NK-92 (cell line): ENCODE results near the gene MIA.
"Not testable (repeated sequence)": the region's sequence is repeated elsewhere in the genome, so short reads cannot be mapped to it uniquely, and the experiment has no call there.

Source experiments
- DNase-seq: peaks from one replicate; lab custom pipeline; 2025; ENCODE audit not compliant: unreplicated experiment; lab: John Stamatoyannopoulos, UW

The MIA gene

DNA sequence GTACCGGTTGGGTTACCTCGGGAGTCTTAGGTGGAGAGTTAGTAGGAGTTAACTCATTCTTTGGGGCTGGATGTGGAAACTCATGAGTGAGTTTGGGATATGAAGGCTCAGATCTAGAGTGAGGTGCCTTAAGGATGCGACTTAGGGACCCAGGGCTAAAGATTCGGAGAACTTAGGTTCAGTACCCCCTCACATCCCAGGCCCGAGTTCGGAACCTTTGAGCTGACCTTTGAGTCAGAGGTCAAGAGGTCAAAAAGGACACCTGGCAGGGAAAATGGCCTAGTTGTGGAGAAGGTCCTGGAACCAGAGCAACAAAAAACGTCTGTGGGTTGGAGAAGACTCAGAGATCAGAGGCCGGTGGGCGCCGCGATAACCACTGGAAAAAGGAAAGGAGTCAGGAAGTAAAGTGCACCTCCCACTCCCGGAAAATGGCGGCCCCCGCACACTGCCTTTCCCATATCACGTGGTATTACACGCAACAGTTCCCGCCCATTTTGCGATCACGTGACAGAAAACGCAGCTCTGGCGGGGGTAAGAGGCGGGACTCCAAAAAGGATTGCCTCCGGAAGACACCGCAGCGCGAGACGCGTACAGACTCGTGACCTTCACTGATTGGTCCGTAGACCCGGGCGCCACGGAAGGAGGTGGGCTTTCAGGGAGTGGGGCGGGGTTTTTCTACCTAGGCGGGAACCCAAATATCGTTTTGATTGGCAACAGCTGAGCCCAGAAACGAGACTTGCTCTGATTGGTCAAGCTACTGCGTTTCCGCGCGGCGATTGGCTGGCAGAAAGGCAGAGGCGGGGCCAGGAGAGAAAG lies 25.1 kb upstream of the MIA start, which contains the start of gene ACTMAP:
TSS of gene ACTMAP (minus strand) at position 420 of the 816 bp plus-strand sequence. CDS start 674 bp downstream, outside the sequence.
- DNase-seq = peak; percentile 97

DNA sequence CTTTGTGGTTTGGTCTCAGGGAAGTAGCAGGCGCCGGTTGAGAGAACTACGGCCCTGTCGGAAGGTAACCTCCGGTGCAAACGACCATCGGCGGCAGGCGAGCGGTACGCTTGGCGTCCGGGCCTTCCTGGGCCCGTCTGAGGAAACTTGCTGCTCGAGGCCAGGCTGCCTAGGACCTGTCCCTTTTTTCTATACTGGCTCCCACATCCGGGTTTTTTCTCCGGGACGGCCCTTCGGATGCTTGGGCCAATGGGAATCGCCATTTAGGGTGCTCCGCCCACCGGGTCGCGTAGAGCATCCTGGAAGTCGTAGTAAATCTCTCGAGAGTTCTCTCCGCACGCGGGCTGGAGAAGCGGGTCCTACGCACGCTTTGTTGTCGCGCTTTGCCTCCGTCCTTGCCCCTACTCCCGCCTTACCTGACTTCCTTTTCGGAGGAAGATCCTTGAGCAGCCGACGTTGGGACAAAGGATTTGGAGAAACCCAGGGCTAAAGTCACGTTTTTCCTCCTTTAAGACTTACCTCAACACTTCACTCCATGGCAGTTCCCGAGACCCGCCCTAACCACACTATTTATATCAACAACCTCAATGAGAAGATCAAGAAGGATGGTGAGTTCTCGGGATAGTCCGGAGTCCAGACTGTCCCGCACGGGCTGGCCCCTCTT lies 24.3 kb upstream of the MIA start, which contains the start of gene SNRPA:
TSS of gene SNRPA (plus strand) at position 330 of the 664 bp plus-strand sequence. CDS start at position 536, 206 bp downstream.
- DNase-seq = peak; percentile 80

DNA sequence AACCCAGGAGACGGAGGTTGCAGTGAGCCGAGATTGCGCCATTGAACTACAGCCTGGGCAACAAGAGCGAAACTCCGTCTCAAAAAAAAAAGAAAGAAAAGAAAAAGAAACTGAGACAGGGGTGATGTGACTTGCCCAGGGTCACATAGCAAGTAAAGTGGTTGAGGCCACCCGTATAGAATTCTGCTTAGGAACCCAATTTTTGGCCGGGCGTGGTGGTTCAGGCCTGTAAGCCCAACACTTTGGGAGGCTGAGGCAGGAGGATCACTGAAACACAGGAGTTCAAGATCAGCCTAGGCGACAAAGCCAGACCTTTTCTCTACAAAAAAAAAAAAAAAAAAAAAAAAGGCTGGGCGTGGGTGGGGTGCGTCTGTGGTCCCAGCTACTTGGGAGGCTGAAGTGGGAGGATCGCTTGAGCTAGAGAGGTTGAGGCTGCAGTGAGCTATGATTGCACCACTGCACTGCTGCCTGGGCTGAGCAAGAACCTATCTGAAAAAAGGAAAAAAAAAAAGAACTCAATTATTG lies 23.0 kb upstream of the MIA start:
- DNase-seq = no peak

DNA sequence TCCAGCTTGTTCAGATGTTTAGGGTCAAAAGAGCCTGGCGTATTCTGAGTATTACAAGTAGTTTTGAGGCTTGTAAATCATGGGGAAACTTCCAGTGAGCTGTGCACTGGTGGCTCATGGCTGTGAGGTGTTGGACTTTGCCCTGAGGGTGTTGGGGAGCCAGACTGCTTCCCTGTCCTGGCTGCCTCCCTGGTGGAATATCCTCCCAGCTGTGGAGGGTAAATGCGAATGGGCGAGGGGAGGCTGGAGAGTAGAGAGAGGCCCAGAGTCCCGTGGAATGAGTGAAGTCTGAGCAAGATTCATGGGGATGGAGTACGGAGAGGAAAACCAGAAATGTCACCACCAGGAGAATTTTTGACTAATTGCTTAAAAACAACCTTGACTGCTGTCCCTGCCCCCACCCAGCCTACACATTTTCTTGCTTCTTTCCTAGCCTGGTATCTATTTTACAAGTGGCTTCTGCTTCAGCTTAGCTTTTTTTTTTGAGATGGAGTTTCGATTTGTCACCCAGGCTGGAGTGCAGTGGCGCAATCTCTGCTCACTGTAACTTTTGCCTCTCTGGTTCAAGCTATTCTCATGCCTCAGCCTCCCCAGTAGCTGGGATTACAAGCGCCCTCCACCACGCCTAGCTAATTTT lies 20.6 kb upstream of the MIA start:
- DNase-seq = no peak

DNA sequence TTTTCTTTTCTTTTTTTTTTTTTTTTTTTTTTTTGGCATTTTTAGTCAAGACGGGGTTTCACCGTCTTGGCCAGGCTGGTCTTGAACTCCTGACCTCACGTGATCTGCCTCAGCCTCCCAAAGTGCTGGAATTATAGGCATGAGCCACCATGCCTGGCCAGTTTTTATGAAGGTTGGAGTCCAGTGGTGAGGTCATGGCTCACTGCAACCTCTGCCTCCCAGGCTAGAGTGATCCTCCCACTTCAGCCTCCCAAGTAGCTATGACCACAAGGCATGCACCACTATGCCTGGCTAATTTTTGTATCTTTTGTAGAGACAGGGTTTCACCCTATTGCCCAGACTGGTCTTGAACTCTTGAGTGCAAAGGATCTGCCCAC lies 20.1 kb upstream of the MIA start:
- no peak for DNase-seq

DNA sequence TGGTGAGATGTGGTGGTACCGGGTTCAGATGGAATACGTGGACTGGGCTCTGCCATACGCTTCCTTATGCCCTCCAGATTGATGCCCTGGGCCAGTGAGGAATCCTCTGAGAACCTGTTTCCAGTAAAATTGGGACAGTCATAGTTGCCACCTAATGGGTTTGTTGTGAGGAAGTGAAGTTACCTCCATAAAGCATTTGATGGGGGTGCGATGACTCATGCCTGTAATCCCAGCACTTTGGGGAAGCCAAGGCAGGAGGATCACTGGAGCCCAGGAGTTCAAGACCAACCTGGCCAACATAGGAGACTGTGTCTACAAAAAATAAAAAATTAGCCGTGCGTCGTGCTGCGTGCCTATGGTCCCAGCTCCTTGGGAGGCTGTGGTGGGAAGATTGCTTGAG lies 19.5 kb upstream of the MIA start:
- no peak for DNase-seq

DNA sequence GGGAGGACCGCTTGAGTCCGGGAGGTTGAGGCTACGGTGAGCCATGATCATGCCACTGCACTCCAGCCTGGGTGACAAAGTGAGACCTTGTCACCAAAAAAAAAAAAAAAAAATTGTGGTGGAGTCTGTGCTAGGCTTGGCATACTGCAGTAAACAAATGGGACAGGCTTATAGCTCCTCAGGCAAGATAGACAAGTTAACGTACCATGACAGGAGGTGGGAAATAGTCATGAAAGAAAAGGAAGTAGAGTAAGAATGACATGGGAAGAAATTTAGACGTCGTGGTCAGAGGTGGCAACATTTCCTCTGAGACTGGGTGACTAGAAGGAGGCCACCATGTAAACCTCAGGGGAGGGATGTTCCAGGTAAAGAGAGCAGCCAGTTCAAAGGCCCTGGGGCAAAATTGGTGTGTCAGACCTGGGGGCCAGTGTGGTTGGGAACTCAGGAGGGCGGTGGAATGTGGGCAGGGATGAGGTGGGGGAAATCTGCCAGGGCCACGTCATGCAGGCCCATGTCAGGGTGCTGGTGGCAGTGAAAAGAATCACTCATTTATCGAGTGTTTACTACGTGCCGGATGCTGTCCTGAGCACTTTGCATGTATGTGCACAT lies 18.7 kb upstream of the MIA start:
- DNase-seq = no peak

DNA sequence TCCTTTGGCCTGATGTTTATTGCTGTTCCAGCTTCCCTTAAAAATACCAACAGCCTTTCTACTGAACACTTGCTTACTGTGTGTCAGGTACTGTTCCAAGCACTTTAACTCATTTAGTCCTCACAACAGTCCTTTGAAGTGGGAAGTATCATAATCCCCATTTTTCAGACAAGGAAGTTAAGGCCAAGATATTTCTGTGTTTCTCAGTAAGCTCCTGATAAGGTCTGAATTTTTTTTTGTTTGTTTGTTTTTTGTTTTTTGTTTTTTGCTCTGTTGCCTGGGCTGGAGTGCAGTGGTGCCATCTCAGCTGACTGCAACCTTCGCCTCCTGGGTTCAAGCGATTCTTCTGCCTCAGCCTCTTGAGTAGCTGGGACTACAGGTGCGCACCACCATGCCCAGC lies 16.8 kb upstream of the MIA start:
- no peak for DNase-seq

DNA sequence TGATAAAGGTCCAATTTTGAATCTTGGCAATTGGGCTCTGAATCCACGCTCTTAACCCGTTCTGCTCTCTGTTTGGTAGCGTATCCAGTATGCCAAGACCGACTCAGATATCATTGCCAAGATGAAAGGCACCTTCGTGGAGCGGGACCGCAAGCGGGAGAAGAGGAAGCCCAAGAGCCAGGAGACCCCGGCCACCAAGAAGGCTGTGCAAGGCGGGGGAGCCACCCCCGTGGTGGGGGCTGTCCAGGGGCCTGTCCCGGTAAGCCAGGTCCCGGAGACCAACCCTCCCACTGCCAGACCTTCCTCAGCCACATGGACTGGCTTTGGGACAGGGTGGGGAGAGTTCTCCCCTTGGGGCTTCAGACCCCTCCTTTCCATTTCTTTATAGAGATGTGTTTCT lies 16.0 kb upstream of the MIA start:
- no peak for DNase-seq

DNA sequence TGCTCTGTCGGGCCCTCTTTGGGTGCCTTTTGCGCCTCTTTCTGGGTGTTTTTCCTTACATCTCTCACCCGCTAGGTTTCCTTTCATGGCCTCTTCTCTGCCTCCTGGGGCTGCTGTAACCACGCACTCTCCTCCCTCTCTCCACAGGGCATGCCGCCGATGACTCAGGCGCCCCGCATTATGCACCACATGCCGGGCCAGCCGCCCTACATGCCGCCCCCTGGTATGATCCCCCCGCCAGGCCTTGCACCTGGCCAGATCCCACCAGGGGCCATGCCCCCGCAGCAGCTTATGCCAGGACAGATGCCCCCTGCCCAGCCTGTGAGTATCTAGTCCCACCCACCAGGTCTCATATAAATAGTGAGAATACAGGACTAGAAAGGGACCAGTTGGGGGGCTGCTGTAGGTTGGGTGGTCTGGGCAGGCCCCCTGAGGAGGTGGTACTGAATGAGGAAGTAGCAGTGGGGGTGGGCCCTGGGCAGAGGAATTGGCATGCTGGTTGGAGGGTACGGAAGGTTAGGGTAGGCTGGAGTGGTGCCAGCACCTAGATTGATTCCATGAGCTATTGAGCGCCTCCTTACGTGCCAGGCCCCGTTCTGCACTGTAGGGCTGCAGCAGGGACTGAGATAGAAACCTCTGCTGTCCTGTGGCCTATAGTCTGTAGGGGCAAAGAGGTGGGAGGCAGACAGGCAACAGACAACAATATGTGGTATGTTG lies 12.4 kb upstream of the MIA start:
- DNase-seq = no peak

DNA sequence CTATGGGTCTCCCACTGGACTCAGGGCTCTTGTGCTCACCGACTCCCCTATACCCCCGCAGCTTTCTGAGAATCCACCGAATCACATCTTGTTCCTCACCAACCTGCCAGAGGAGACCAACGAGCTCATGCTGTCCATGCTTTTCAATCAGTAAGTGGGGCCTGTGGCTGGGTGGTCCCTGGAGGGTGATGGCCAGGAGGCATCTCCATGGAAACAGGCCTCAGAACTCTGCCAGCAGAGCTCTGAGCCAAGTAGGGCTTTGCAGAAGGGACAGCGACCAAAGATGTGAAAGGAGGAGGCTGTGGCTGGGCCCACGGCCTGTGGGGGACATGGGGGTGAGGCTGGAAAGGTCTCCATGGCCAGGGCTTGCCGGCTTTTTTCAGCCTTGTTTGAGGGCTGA lies 11.8 kb upstream of the MIA start:
- DNase-seq = no peak

DNA sequence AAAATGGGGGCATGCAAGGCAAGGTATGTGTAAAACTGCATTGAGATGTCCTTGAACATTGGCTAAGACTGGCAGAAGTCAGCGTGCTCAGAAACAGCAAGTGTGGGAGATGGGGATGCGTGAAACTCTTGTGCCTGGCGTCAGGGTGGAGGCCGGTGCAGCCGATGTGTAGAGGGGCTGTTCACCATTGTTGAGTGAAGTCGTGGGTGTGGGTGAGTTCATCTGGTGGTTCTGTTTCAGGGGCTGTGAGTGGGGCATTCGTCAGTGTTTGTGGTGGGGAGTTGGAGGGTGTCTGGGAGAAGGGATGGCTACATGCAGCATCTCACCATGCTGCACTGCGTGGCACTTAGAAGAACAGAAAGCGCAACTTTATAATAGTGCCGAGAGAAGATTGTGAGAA lies 11.4 kb upstream of the MIA start:
- DNase-seq = no peak

DNA sequence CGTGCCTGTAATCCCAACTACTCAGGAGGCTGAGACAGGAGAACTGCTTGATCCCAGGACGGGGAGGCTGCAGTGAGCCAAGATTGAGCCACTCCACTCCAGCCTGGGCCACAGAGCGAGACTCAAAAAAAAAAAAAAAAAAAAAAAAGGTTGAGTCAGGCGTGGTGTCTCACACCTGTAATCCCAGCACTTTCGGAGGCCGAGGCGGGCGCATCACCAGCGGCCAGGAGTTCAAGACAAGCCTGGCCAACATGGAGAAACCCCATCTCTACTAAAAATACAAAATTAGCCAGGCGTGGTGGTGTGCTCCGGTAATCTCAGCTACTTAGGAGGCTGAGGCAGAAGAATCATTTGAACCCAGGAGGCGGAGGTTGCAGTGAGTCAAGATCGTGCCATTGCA lies 8.9 kb upstream of the MIA start:
- not testable (repeated sequence) for DNase-seq

DNA sequence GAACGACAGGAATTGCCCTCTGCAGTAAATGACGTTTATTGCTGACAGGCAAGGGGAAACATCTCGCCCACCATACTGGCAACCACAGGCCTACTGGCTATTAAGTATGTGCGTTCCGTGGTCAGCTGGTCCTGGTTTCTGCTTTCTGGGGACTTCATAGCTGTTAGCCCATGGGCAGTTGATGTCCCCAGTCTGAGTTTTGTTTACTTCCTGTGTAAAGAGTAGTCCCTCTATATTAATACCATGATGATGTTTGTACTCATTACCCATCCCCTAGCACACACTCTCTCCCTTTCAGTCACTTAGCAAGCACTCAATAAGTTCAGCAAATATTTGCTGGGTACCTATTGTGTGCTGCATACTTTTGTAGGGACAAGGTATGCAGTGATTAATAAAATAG lies 6.5 kb upstream of the MIA start:
- DNase-seq = no peak

DNA sequence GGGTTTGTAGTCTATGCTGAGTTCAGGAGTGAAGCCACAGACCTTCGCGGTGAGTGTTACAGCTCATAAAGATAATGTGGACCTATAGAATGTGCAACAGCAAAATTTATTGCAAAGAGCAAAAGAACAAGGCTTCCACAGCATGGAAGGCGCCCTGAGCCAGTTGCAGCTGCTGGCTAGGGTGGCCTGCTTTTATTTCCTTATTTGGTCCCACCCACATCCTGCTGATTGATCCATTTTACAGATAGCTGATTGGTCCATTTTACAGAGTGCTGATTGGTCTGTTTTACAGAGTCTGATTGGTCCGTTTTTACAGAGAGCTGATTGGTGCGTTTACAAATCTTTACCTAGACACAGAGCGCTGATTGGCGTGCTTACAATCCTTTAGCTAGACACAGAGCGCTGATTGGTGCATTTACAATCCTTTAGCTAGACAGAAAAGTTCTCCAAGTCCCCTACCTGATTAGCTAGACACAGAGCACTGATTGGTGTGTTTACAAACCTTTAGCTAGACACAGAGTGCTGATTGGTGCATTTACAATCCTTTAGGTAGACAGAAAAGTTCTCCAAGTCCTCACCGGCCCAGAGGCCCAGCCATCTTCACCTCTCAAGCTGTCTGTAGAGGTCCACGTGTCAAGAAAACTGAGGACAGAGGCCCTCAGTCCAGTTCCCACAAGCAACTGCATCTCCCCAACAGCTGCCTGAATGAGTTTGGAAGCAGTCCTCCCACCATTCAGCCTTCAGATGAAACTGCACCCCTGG lies 4.0 kb upstream of the MIA start:
- DNase-seq = not testable (repeated sequence)

DNA sequence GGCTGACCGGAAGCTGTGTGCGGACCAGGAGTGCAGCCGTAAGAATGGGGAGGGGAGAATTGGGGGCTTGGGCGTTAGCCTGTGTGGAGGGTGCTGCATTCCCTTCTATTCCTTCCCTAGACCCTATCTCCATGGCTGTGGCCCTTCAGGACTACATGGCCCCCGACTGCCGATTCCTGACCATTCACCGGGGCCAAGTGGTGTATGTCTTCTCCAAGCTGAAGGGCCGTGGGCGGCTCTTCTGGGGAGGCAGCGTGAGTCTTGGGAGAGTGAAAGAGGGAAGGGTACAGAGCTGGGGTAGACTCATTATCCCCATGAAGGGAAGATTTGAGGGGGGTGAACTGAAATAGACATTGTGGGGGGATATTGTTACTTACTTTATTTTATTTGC lies 306 bp downstream of the MIA start:
- no peak for DNase-seq

DNA sequence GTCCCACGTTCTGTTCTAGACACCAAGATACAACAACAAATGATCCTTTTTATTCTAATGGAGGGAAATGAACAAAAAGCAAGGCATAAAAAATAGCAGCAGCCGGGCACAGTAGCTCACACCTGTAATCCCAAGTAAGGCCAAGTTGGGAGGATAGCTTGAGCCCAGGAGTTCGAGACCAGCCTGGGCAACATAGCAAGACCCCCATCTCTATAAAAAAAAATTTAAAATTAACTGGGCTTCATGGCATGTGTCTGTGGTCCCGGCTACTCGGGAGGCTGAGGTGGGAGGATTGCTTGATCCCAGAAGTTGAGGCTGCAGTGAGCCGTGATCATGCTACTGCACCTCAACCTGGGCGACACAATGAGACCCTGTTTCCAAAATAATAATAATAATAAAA lies 1.0 kb downstream of the MIA start:
- DNase-seq = no peak

DNA sequence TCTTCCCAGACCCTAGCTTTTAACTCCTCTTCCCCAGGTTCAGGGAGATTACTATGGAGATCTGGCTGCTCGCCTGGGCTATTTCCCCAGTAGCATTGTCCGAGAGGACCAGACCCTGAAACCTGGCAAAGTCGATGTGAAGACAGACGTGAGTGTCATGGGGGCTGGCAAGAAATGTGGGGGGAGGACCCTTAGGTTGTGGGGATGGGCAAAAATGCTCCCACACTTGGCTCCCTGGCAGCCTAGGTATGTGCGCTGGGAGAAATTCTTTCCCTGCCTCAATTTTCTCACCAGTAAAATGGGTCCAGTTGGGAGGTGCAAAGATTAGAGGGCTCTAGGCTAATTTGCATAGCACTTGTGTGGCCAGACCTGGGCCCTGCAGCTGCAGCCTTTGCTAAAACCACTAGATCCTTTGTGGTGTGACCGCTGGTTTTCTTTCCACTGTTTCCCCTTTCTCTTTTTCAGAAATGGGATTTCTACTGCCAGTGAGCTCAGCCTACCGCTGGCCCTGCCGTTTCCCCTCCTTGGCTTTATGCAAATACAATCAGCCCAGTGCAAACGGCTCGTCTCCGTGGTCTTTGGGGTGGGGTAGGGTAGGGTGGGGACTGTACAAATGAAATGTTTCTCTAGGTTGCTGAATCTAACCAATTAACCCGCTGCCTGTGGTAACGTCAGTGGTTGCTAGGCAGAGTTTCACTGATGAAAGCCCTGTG lies 1.8 kb downstream of the MIA start:
- no peak for DNase-seq

DNA sequence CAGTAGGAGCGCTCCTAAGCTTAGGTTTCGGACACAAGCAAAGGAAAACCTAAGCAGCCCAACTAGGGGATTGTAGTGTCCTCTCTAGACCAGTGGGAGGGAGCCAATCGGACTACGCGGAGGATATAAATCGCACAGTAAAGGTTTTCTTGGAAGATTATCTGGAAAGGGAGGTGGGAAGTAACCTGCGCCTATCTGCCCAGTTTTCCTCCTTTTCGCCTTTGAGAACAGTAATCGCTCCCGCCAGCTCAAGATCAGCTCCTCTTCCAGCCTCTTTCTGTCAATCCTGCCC lies 2.3 kb downstream of the MIA start:
- no peak for DNase-seq
